Stomach (tissue), 9 donors: ENCODE measurements around the gene DYDC2. TPM values are rescaled to one million over a fixed set of nuclear protein-coding genes. Genes with fewer than 3 reads are reported as not detected.
"Not testable (repeated sequence)": the region's sequence is repeated elsewhere in the genome, so short reads cannot be mapped to it uniquely, and the experiment has no call there.

Source experiments
- DNase-seq, 2 donors: peaks; one replicate each; pipeline versions ENCODE4 v3.0.0 to v3.0.0-alpha.2; 2013 to 2019
- H3K27ac ChIP-seq, 5 donors: fragments of 200-600 bp in 4 of 5; sonication (generic) in 4 of 5; one replicate each; pipeline ENCODE4 v1.5.1; 2013 to 2019; ENCODE audit warnings: mild to moderate bottlenecking in 1 of 5, moderate library complexity in 1 of 5
- H3K27me3 ChIP-seq, 3 donors: fragments of 200-600 bp; sonication (generic); one replicate each; pipeline ENCODE4 v1.5.1; 2017 to 2019; ENCODE audit warnings: mixed run types in 1 of 3
- H3K36me3 ChIP-seq, 4 donors: fragments of 200-600 bp; sonication (generic); 1 replicate in 3 of 4; 2 replicates in 1 of 4; pipeline ENCODE4 v1.5.1; 2016 to 2019
- H3K4me1 ChIP-seq, 4 donors: fragments of 200-600 bp; sonication (generic); one replicate each; pipeline ENCODE4 v1.5.1; 2016 to 2019
- H3K4me3 ChIP-seq, 4 donors: fragments of 200-600 bp; sonication (generic) in 3 of 4; one replicate each; pipeline ENCODE4 v1.5.1; 2016 to 2019; ENCODE audit warnings: mild to moderate bottlenecking in 1 of 4
- H3K9me3 ChIP-seq, 4 donors: fragments of 200-600 bp; sonication (generic); one replicate each; pipeline ENCODE4 v1.5.1; 2016 to 2019
- POLR2A ChIP-seq, 4 donors: fragments of 450-650 bp; IDR thresholded peaks; one replicate each; pipeline ENCODE4 v1.6.1; 2016; ENCODE audit warnings: antibody characterized with exemption in 4 of 4, control low read depth in 2 of 4, mild to moderate bottlenecking in 1 of 4, moderate library complexity in 1 of 4
- WGBS, 5 donors: extraction: QIAGEN DNeasy Blood & Tissue Kit in 3 of 5; methylation state at CpG; one replicate each; pipeline versions ENCODE4 v1.1.5 to v1.1.7; 2013 to 2018; 5-methylcytosine and 5-hydroxymethylcytosine counted together
- intact Hi-C: fragments of 100-400 bp; cut with DNase I; formaldehyde crosslinking; loops from one replicate; pipeline ENCODE4 v1.15.1; 2023; ENCODE audit warnings: low total_unique reads
- polyA plus RNA-seq, 3 donors: library from polyadenylated mRNA; stranded (reverse); fragments of 200-250 nt; gene quantifications; one replicate each; pipeline ENCODE4 v1.2.3, GENCODE V29; 2013
- total RNA-seq, 5 donors: library from RNA; depleted of rRNA; stranded (reverse); fragments of >200 nt; gene quantifications; one replicate each; pipeline versions ENCODE4 v1.1.0 to v1.2.3, GENCODE V29; 2014 to 2016
- donor health status: healthy with polysubstance abuse.
- donor health status: Bipolar disorder and iron deficiency.
- donor health status: healthy.

The DYDC2 gene
- total and polyA plus RNA-seq, 8 donors = 0.37 to 0.95 TPM; not detected in 6

- no peaks in the 10 kb centered on the region for H3K27me3 ChIP-seq
- WGBS, 5 donors = 58 to 70% (median 62%) methylated on average over 15 of the region's 15 CpGs
- TF ChIP-seq POLR2A (IDR thresholded peaks at IDR 0.05) = no peak
- intact Hi-C loops = no loop called here
- H3K9me3 ChIP-seq = no peaks in the 10 kb centered on the region
- peak overlapping the region in 2 of 5 donors; percentile 1 to 70 for H3K27ac ChIP-seq
- H3K36me3 ChIP-seq = peaks cover 0 to 16% (median 0%) of the 10 kb centered on the region in 4 donors
- peaks cover 6 to 54% (median 40%) of the 10 kb centered on the region in 4 donors for H3K4me1 ChIP-seq
- H3K4me3 ChIP-seq = no peak overlapping the region
- DNase-seq = peak; percentile 34 to 87
These were observed 60.0 kb downstream of the DYDC2 start for GRCh38 chr10:80416479-80417098.

GRCh38 chr10:80417256-80417655 is 60.7 kb downstream of the DYDC2 start:
- H3K9me3 ChIP-seq, H3K4me3 ChIP-seq, intact Hi-C loops, H3K27ac ChIP-seq, H3K27me3 ChIP-seq, DNase-seq: not testable (repeated sequence)
- H3K36me3 ChIP-seq = peaks cover 0 to 22% (median 1%) of the 10 kb centered on the region in 4 donors
- peaks cover 6 to 48% (median 36%) of the 10 kb centered on the region in 4 donors for H3K4me1 ChIP-seq
- WGBS, 5 donors = 74 to 87% (median 76%) methylated on average over 6 of the region's 6 CpGs

Other genes with a start within 250 kb of the DYDC2 start
- 10 to 100 TPM in 2 of 5 donors, 1 to 10 TPM in 1, not detected in 2; 2.0 to 37.4 (median 11.6) TPM for gene PLAC9, start 224.1 kb upstream of the DYDC2 start, total RNA-seq
- 10 to 100 TPM; 14.2 to 28.3 (median 26.4) TPM for gene PLAC9, start 224.1 kb upstream of the DYDC2 start, polyA plus RNA-seq
- 100 to 1,000 TPM in 3 of 5 donors, 10 to 100 TPM in 2; 91.4 to 293 (median 109) TPM for gene ANXA11, start 151.2 kb upstream of the DYDC2 start, total RNA-seq
- 100 to 1,000 TPM; 171 to 208 (median 181) TPM for gene ANXA11, start 151.2 kb upstream of the DYDC2 start, polyA plus RNA-seq
- not detected for gene MAT1A, start 67.1 kb upstream of the DYDC2 start, total RNA-seq
- gene MAT1A, start 67.1 kb upstream of the DYDC2 start, polyA plus RNA-seq = 1 to 10 TPM in 1 of 3 donors, under 1 TPM in 2; 0.23 to 1.1 (median 0.31) TPM
- not detected for gene DYDC1, start within 50 bp of the DYDC2 start, total RNA-seq
- gene DYDC1, start within 50 bp of the DYDC2 start, polyA plus RNA-seq = not detected
- 10 to 100 TPM in 4 of 5 donors, 1 to 10 TPM in 1; 6.7 to 56.8 (median 16.2) TPM for gene PRXL2A, start 51.8 kb downstream of the DYDC2 start, total RNA-seq
- gene PRXL2A, start 51.8 kb downstream of the DYDC2 start, polyA plus RNA-seq = 10 to 100 TPM; 16.2 to 36.3 (median 19.4) TPM
- gene TSPAN14, start 97.5 kb downstream of the DYDC2 start, total RNA-seq = 10 to 100 TPM; 24.4 to 82.6 (median 42.9) TPM
- 10 to 100 TPM in 2 of 3 donors, 1 to 10 TPM in 1; 7.0 to 21.5 (median 13.7) TPM for gene TSPAN14, start 97.5 kb downstream of the DYDC2 start, polyA plus RNA-seq
- gene SH2D4B, start 181.1 kb downstream of the DYDC2 start, total RNA-seq = under 1 TPM in 1 of 5 donors, not detected in 4; 0.18 TPM
- gene SH2D4B, start 181.1 kb downstream of the DYDC2 start, polyA plus RNA-seq = under 1 TPM in 1 of 3 donors, not detected in 2; 0.03 TPM